GM18951 (cell line): ENCODE measurements around the gene CEACAM16.

Experiments used
- POLR2A ChIP-seq: IDR thresholded peaks from 4 replicates; pipeline ENCODE4 v1.6.1; 2011; ENCODE audit warnings: mild to moderate bottlenecking; ENCODE audit not compliant: insufficient read length, insufficient read depth; ENCODE audit errors: extremely low read depth
- in situ Hi-C: fragments of 300-500 bp; cut with MboI; formaldehyde crosslinking; loops from one replicate; pipeline ENCODE4 v1.12.0; 2022; ENCODE audit warnings: low sequenced_read_pairs, mixed read lengths, inconsistent platforms; ENCODE audit not compliant: unreplicated experiment

The CEACAM16 gene

DNA sequence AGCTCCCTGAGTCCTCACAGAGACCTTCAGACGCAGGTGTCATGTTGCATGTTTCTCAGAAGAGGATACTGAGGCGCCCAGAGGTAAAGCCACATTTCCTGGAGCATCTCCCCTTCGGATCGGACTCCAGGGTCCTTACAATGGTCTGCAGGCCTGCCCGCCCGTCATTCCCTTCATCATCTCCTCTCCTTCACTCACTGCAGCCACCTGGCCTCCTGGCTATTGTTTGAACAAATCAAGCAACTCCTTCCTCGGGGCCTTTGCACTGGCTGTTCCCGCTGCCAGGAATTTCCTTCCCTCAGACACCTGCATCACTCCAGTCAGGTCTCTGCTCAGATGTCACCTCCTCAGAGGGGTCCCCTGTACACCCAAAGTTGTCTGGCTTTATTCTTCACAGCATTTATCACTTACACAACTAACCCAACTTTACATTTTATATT, 20.3 kb downstream of the CEACAM16 start:
- in situ Hi-C loops: no loop called here
- no peak for TF ChIP-seq POLR2A

DNA sequence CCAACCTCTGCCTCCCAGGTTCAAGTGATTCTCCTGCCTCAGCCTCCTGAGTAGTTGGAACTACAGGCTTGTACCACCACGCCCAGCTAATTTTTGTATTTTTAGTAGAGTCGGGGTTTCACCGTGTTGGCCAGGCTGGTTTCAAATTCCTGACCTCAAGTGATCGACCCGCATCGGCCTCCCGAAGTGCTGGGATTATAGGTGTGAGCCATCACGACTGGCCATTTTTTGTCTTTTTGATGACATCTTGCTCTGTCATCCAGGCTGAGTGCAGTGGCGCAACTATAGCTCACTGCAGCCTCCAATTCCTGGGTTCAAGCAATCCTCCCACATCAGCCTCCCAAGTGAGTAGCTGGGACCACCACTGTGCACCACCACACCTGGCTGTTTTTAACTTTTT, 21.4 kb downstream of the CEACAM16 start:
- in situ Hi-C loops: loop anchor here (10.0 kb wide), 1 partner anchor 54 kb away; the partner anchor contains the start of gene CBLC

DNA sequence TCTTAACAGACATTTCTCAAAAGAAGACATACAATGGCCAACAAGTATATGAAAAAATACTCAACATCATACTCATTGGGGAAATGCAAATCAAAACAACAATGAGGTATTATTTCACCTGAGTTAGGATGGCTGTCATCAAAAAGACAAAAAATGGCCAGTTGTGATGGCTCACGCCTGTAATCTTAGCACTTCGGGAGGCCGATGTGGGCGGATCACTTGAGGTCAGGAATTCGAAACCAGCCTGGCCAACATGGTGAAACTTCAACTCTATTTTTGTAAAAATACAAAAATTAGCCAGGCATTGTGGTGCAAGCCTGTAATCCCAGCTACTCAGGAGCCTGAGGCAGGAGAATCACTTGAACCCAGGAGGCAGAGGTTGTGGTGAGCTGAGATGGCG, 22.0 kb downstream of the CEACAM16 start:
- TF ChIP-seq POLR2A: no peak
- in situ Hi-C loops: loop anchor here (10.0 kb wide), 1 partner anchor 54 kb away; the partner anchor contains the start of gene CBLC

DNA sequence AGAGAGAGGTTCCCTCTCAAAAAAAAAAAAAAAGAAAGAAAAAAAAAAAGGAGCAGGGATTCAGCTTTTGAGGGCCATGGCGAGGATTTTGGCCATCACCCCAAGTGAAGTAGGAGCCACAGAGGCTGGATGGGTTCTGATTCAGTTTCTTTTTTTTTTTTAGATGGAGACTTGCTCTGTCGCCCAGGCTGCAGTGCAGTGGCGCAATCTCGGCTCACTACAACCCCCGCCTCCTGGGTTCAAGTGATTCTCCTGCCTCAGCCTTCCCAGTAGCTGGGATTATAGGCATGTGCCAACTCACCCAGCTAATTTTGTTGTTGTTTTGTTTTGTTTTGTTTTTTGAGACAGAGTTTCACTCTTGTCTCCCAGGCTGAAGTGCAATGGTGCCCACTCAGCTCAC, 22.4 kb downstream of the CEACAM16 start:
- in situ Hi-C loops: loop anchor here (10.0 kb wide), 1 partner anchor 53 kb away; the partner anchor contains the start of gene CBLC

DNA sequence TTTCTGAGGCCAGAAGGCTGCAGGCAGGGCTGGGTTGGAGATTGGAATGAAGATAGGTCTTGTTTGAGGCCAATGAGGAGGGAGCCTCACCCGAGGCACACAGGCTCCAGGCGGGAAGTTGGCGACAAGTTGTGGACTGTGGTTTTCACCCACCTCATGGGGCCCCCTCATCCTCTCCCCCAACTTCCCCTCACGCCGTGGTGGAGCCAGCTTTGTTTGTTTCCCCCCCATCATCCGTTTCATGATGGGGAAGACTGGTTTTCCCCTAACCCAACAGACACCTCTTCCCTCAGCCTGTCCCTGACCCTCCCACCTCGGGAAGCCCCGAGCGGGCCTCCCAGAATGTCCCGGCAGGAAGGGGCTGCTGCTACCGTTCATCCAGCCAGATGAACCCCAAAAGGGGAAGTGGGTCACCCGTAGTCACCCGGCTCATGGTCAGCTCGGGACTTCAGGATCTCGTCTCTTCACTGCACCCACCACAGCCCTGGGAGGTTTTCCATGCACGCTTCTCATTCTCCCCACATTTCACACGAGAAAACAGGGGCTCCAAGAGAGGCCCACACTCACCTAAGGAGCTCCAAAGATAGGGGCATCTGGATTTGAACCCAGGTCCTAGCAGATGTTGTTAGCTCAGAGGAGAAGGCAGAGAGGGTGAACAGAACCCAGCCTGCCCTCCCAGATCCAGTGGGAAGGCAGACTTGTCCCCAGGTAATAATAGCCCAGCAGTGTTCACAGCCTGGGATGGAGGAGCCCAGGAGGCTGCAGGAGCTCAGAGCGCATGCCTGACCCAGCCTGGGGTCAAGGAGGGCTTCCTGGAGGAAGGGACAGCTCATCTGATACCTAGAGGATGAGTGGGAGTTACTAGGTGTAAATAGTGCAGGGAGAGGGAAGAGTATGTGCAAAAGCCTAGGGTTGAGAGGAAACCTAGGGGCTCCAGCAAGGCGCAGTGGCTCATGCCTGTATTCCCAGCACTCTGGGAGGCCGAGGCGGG, 23.5 kb downstream of the CEACAM16 start:
- no peak for TF ChIP-seq POLR2A
- in situ Hi-C loops: loop anchor here (10.0 kb wide), 1 partner anchor 52 kb away; the partner anchor contains the start of gene CBLC

DNA sequence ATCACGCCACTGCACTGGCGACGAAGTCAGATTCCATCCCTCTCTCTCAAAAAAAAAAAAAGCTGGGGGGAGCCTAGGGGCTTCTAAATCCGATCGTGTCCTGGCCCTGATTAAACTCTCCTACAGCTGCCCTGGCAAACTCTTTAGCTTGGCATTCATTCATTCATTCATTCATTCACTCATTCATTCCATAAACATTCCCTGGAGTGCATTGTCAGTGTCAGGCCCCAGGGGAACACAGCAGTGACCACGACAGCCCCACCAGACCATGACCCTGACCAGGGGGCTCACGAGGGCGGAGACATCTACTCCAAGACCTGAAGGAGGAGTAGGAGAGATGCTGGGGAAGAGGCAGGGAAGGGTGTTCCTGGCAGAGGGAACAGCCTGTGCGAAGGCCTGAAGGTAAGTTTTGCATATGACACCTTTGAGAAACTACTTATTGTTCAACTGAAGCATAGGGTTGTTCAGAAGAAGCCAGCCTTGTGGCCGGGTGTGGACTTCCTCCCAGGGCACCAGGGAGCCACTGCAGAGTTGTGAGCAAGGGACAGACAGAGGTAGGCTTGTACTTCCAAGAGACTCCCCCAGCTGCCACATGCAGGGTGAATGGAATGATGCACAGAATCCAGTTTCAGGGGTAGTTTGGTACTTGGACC, 24.5 kb downstream of the CEACAM16 start:
- in situ Hi-C loops: loop anchor here (10.0 kb wide), 1 partner anchor 51 kb away; the partner anchor contains the start of gene CBLC
- TF ChIP-seq POLR2A: no peak

DNA sequence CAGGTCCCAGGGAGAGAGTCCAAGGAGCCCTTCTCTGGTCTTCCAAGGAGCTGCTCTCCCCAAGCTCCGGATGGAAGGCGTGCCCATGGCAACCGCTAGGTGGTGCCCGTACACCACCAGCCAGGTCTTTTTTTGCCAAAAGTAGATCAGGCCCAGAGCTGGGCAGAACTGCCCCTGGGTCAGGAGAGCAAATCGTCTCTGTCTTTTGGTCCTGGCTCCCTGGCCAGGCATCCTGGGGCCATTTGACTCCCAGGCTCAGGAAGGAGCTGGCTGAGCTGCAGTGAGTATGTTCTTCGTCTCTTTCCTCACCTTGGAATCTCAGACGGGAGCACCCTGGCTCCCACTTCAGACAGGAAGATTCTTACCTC, 25.0 kb downstream of the CEACAM16 start:
- in situ Hi-C loops: loop anchor here (10.0 kb wide), 1 partner anchor 51 kb away; the partner anchor contains the start of gene CBLC
- TF ChIP-seq POLR2A: no peak

DNA sequence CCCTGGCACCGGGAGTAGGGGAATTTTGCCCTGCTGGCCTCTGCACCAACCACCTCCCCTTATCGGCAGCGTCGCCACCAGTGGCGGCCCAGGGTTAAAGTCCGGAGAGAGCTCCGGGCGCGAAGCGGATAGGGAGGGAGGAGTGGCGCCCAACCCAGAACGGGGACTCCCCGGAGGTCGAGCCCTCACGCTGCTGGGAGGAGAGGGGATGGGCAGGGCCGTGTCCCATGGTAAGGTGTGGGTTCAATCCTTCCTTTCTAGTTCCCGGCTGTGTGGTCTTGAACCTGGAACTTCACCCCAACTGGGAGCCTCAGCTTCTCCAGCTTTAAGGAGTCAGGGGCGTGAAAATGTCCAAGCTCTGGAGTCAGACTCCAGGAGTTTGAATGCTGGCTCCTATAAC, 26.3 kb downstream of the CEACAM16 start:
- in situ Hi-C loops: loop anchor here (10.0 kb wide), 1 partner anchor 50 kb away; the partner anchor contains the start of gene CBLC

DNA sequence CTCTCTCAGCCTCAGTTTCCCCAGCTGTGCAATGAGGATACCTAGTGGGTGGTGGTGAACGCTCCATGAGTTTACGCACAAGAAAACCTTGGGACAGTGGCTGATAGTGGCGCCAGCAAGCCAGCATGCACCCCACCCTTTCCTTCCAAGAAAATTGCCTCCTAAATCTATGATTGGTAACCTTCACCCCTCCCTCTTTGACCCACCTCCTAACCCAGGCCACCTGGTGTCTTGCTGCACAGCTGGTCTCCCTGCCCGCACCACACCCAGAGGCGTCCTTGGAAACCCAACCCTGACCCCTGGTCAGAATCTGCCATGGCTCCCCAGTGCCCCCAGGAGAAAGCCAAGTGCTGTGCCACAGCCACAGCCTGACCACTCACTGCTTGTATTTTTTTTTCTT, 26.7 kb downstream of the CEACAM16 start:
- no peak for TF ChIP-seq POLR2A
- in situ Hi-C loops: loop anchor here (10.0 kb wide), 1 partner anchor 49 kb away; the partner anchor contains the start of gene CBLC

More for the DNA sequence above, 26.3 kb downstream of the CEACAM16 start:
- no peak for TF ChIP-seq POLR2A

DNA sequence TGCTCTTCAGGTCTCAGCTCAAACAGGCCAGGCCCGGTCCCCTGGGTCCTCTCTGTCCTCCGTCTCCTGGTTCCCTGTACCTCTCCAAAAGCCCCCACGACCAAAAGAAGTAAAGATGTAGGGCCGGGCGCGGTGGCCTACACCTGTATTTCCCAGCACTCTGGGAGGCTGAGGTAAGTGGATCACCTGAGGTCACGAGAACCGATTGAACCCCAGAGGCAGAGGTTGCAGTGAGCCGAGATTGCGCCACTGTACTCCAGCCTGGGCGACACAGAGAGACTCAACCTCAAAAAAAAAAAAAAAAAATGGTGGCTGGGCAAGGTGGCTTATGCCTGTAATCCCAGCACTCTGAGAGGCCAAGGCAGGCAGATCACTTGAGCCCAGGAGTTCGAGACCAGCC, 27.5 kb downstream of the CEACAM16 start:
- TF ChIP-seq POLR2A: no peak
- in situ Hi-C loops: loop anchor here (10.0 kb wide), 1 partner anchor 48 kb away; the partner anchor contains the start of gene CBLC

DNA sequence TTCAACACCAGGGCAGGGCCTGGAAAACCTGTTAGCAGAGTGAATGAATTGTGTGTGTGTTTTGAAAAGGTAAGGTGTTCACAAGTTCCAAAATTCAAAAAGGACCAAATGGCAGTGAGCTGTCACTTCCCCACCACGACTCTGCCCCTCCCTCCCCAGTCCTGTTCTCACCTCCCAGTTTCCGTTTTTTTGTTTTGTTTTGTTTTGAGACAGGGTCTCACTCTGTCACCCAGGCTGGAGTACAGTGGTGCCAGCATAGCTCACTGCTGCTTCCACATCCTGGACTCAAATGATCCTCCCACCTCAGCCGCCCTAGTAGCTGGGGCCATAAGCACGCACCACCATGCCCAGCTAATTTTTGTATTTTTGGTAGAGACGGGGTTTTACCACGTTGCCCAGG, 29.2 kb downstream of the CEACAM16 start:
- in situ Hi-C loops: loop anchor here (10.0 kb wide), 1 partner anchor 47 kb away; the partner anchor contains the start of gene CBLC
- no peak for TF ChIP-seq POLR2A

DNA sequence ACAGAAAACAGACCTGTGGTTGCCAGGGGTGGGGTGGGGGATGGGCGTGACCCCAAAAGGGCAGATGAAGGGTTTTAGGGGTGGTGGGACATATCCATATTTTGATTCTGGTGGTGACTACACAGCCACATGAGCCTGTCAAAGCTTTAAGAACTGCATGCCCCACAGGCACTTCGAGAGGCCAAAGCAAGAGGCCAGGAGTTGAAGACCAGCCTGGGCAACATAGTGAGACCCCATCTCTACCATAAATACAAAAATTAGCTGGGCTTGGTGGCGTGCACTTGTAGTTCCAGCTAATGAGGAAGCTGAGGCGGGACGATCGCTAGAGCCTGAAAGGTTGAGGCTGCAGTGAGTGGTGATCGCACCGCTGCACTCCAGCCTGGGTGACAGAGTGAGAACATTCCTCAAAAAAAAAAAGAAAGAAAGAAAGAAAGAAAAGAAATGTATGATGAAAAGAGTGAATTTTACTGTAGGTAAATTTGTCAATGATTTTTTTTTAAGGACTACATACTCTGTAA, 30.6 kb downstream of the CEACAM16 start:
- in situ Hi-C loops: loop anchor here (10.0 kb wide), 1 partner anchor 45 kb away; the partner anchor contains the start of gene CBLC

DNA sequence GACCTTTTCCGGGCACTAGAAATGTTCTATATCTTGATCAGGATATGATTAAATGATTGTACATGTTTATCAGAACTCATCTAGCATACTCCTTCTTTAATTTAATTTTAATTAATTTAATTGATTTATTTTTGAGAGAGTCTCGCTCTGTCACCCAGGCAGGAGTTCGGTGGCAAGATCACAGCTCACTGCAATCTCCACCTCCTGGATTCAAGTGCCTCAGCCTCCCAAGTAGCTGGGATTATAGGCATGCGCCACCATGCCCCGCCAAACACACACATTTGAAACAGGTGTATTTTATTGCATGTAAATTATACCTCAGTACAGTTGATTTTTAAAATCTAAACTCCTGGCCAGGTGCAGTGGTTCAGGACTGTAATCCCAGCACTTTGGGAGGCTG, 32.1 kb downstream of the CEACAM16 start:
- in situ Hi-C loops: no loop called here
- TF ChIP-seq POLR2A: no peak

More for the DNA sequence above, 30.6 kb downstream of the CEACAM16 start:
- no peak for TF ChIP-seq POLR2A
